Peyer's patch (tissue), 4 donors: ENCODE data around the gene SLC16A8.

Experiments
- POLR2A ChIP-seq, 2 donors: fragments of 450-650 bp; IDR thresholded peaks; one replicate each; pipeline ENCODE4 v1.5.1; 2017; ENCODE audit warnings: antibody characterized with exemption in 2 of 2, mild to moderate bottlenecking in 2 of 2, moderate library complexity in 2 of 2
- TF ChIP-seq, protein P1 (sequence below), 6 experiments: fragments of 450-650 bp in 4 of 6; fragments of 200-600 bp in 2 of 6; sonication (generic) in 1 of 6; IDR thresholded peaks; one replicate each; pipeline ENCODE4 v1.5.1; 2017 to 2019; ENCODE audit warnings: antibody characterized with exemption in 6 of 6, mild to moderate bottlenecking in 3 of 6, moderate library complexity in 1 of 6

DNA sequence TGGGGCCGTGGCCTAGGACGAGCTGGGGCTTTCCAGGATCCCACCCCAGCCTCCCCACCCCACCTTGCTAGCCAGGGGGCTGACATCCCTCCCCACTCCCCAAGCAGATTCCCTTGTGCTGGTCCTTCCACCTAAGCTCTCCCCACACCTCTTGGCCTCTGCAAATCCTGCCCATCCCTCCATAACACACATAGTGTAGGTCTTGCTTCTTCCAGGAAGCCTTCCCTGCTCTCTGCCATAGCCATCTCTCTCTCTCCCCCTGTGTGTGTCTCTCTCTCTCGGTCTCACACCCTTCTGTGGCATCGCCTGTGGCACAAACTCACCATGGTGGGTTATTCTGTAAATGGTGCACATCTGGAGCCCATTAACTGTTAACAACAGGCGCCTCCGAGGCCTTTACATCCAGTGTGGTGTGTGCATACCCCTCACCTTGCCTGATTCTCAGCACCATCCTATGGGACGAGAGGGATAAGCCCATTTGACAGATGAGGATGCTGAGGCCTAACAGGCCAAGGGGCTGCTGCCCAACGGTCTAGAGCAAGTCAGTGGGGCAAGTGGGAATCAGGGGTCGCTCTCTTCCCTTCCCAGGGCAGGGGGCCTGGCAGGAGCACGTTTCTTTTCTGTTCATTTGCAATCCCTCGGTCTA lies 49.0 kb downstream of the SLC16A8 start:
- TF ChIP-seq, protein P1, sequence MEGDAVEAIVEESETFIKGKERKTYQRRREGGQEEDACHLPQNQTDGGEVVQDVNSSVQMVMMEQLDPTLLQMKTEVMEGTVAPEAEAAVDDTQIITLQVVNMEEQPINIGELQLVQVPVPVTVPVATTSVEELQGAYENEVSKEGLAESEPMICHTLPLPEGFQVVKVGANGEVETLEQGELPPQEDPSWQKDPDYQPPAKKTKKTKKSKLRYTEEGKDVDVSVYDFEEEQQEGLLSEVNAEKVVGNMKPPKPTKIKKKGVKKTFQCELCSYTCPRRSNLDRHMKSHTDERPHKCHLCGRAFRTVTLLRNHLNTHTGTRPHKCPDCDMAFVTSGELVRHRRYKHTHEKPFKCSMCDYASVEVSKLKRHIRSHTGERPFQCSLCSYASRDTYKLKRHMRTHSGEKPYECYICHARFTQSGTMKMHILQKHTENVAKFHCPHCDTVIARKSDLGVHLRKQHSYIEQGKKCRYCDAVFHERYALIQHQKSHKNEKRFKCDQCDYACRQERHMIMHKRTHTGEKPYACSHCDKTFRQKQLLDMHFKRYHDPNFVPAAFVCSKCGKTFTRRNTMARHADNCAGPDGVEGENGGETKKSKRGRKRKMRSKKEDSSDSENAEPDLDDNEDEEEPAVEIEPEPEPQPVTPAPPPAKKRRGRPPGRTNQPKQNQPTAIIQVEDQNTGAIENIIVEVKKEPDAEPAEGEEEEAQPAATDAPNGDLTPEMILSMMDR (IDR thresholded peaks at IDR 0.05), result no peak
- no peak for TF ChIP-seq POLR2A (IDR thresholded peaks at IDR 0.05)
